Measurements from ENCODE around the gene UBP1. TPM values are rescaled to one million over a fixed set of nuclear protein-coding genes. Genes with fewer than 3 reads are reported as not detected.
"Not testable (repeated sequence)": the region's sequence is repeated elsewhere in the genome, so short reads cannot be mapped to it uniquely, and the experiment has no call there.

UBP1 gene
- total and polyA plus RNA-seq, 4 donors = 6.8 to 36.9 (median 16.5) TPM

GRCh38 chr3:33461097-33461496, 20.9 kb upstream of the UBP1 start:
- Histone ChIP-seq H3K27ac (ENCODE audit: low read depth in 1 of 2, low read length in 2 of 2) (no peak overlapping the region), H3K4me1 (ENCODE audit: control insufficient read depth in 4 of 4, insufficient read depth in 4 of 4, low read length in 3 of 4) (no peaks in the 10 kb centered on the region), H3K27me3 (ENCODE audit: control insufficient read depth in 4 of 4, insufficient read depth in 4 of 4, low read length in 3 of 4) (no peaks in the 10 kb centered on the region), H3K36me3 (ENCODE audit: control insufficient read depth in 4 of 4, insufficient read depth in 3 of 4, low read depth in 1 of 4, low read length in 3 of 4) (no peaks in the 10 kb centered on the region), H3K4me3 (ENCODE audit: low read depth in 1 of 3, low read length in 3 of 3) (no peak overlapping the region), H3K9ac (ENCODE audit: low read depth in 1 of 2, low read length in 2 of 2) (no peak overlapping the region), H3K9me3 (ENCODE audit: control insufficient read depth in 4 of 4, low read length in 3 of 4) (peaks cover 0 to 24% (median 9%) of the 10 kb centered on the region in 4 donors)
- TF ChIP-seq SP1 (IDR thresholded peaks at IDR 0.05) = no peak
- 97% methylated on average over 2 of the region's 2 CpGs for WGBS
- DNase-seq (ENCODE audit: low spot score) = no peak

- DNase-seq (ENCODE audit: low spot score); H3K36me3 ChIP-seq (ENCODE audit: control insufficient read depth in 4 of 4, insufficient read depth in 3 of 4, low read depth in 1 of 4, low read length in 3 of 4); H3K9ac ChIP-seq (ENCODE audit: low read depth in 1 of 2, low read length in 2 of 2); H3K27me3 ChIP-seq (ENCODE audit: control insufficient read depth in 4 of 4, insufficient read depth in 4 of 4, low read length in 3 of 4); H3K4me3 ChIP-seq (ENCODE audit: low read depth in 1 of 3, low read length in 3 of 3); H3K4me1 ChIP-seq (ENCODE audit: control insufficient read depth in 4 of 4, insufficient read depth in 4 of 4, low read length in 3 of 4); H3K27ac ChIP-seq (ENCODE audit: low read depth in 1 of 2, low read length in 2 of 2): not testable (repeated sequence)
- 94% methylated on average over 4 of the region's 4 CpGs for WGBS
- H3K9me3 ChIP-seq (ENCODE audit: control insufficient read depth in 4 of 4, low read length in 3 of 4) = peaks cover 0 to 24% (median 9%) of the 10 kb centered on the region in 4 donors
Measured at GRCh38 chr3:33459577-33459976, 19.4 kb upstream of the UBP1 start.

- WGBS = 98% methylated on average over 3 of the region's 3 CpGs
- Histone ChIP-seq H3K27me3 (ENCODE audit: control insufficient read depth in 4 of 4, insufficient read depth in 4 of 4, low read length in 3 of 4) (no peaks in the 10 kb centered on the region), H3K9me3 (ENCODE audit: control insufficient read depth in 4 of 4, low read length in 3 of 4) (peaks cover 0 to 24% (median 9%) of the 10 kb centered on the region in 4 donors), H3K4me3 (ENCODE audit: low read depth in 1 of 3, low read length in 3 of 3) (peak overlapping the region in 2 of 3 donors; percentile 8 to 31), H3K4me1 (ENCODE audit: control insufficient read depth in 4 of 4, insufficient read depth in 4 of 4, low read length in 3 of 4) (no peaks in the 10 kb centered on the region), H3K27ac (ENCODE audit: low read depth in 1 of 2, low read length in 2 of 2) (no peak overlapping the region), H3K36me3 (ENCODE audit: control insufficient read depth in 4 of 4, insufficient read depth in 3 of 4, low read depth in 1 of 4, low read length in 3 of 4) (no peaks in the 10 kb centered on the region), H3K9ac (ENCODE audit: low read depth in 1 of 2, low read length in 2 of 2) (no peak overlapping the region)
- TF ChIP-seq MAX (IDR thresholded peaks at IDR 0.05) (no peak), NR2F2 (IDR thresholded peaks at IDR 0.05) (no peak), FOXA2 (IDR thresholded peaks at IDR 0.05) (no peak), GABPA (IDR thresholded peaks at IDR 0.05 in 1 of 2, conservative IDR thresholded peaks at IDR 0.05 in 1 of 2) (no peak), ZBTB33 (IDR thresholded peaks at IDR 0.05) (no peak), JUND (IDR thresholded peaks at IDR 0.05) (no peak), CTCF (IDR thresholded peaks at IDR 0.05; ENCODE audit: low read depth, low read length, missing input control) (no peak), SP1 (IDR thresholded peaks at IDR 0.05) (no peak), EGR1 (IDR thresholded peaks at IDR 0.05; ENCODE audit: low read depth in 2 of 2) (no peak), HNF4G (IDR thresholded peaks at IDR 0.05) (no peak), TAF1 (conservative IDR thresholded peaks at IDR 0.05) (no peak)
- no peak for DNase-seq (ENCODE audit: low spot score)
Measured at GRCh38 chr3:33458446-33458845, 18.2 kb upstream of the UBP1 start.

Measured in liver (tissue), 9 donors.